Right forelimb (tissue), 1 donor: ENCODE results near the gene SS18L1.

Source experiments
- DNase-seq: peaks from one replicate; pipeline ENCODE4 v3.0.0-alpha.2; 2018

The SS18L1 gene

GRCh38 chr20:62230276-62230675 is 86.7 kb downstream of the SS18L1 start:
- DNase-seq: no peak

- DNase-seq: no peak
Measured at GRCh38 chr20:62230696-62231095, 87.1 kb downstream of the SS18L1 start.

GRCh38 chr20:62231292-62231691 is 87.7 kb downstream of the SS18L1 start:
- no peak for DNase-seq
